Kidney glomerular epithelial cell (primary cell): ENCODE results near the gene PCIF1.
"Not testable (repeated sequence)": the region's sequence is repeated elsewhere in the genome, so short reads cannot be mapped to it uniquely, and the experiment has no call there.

ENCODE experiments used
- DNase-seq: peaks from one replicate; lab custom pipeline; 2025; lab: John Stamatoyannopoulos, UW

PCIF1 gene

DNA sequence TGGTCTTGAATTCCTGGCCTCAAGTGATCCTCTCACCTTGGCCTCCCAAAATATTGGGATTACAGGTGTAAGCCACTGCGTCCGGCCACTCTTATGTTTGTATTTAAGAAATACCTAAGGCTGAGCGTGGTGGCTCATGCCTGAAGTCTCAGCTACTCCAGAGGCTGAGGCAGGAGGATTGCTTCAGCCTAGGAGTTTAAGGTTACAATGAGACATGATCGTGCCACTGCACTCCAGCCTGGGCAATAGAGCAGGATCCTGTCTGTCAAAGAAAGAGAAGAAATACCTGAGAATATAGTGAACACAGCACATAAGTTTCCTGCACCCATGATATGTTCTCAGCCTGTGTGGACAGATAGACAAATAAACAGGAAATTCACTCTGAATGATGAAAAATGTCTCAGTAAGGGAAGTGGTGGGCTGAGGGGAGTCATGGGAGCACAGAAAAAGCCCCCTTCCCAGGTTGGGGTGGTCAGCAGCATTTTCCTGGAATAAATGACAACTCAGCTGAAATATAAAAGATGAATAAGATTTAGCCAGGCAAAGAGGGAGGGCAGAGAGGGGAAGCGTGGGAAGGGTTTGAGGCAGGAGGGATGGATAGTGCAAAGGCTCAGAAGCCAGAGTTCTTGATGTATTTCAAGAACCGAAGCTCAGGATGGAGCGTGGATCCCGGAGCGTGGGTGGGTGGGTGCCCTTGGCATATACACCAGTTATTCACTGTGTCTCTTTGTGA lies 60.4 kb downstream of the PCIF1 start:
- DNase-seq = no peak

DNA sequence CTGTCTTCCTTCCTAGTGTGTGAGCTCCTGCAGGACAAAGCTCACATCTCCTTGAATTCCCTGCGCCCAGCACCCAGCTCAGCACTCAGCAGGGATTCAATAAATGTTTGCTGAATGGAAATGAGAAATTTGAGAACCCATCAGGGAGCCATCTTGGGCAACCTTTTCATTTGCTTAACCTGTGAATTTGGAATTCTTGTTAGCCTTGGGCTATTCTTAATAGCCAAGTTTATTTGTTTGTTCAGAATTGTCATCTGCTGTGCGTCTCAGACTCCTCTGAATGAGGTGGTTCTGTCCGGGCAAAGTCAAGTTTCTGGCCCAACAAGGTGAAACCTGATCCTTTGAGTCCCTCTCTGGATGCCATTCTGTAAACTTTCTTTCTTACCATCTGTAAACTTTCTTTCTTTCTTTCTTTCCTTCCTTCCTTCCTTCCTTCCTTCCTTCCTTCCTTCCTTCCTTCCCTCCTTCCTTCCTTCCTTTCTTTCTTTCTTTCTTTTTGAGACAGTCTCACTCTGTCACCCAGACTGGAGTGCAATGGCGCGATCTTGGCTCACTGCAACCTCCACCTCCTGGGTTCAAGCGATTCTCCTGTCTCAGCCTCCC lies 61.1 kb downstream of the PCIF1 start:
- DNase-seq = not testable (repeated sequence)

DNA sequence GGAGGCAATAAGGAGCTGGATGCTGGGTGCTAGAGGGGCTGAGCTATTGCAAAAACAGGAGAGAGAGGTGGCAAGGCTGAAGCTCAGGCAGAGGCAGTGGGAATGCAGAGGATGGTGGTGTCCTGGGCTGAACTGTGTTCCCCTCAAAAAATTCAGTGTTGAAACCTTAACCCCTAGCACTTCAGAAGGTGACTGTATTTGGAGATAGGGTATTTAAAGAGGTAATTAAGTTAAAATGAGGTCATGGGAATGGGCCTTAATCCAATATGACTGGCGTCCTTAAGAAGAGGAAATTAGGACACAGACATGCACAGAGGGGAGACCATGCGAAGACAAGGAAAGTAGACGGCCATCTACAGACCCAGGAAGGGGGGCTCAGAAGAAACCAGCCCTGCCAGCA lies 62.7 kb downstream of the PCIF1 start:
- no peak for DNase-seq
